MCF 10A (cell line): ENCODE data around the gene YBX1. TPM values are rescaled to one million over a fixed set of nuclear protein-coding genes. Genes with fewer than 3 reads are reported as not detected.

Experiments
- BruUV-seq: library from RNA; stranded (reverse); fragments of 400-500 nt; replicated peaks from 2 replicates; lab custom pipeline; 2021; lab: Mats Ljungman, UMichigan
- CTCF ChIA-PET: fragments of 300-600 bp; sonication (Branson Sonifier 250); formaldehyde crosslinking; extraction: SDS; loops from one replicate; lab custom pipeline; 2021; ENCODE audit warnings: antibody characterized with exemption, inconsistent platforms; lab: Yijun Ruan, JAX
- POLR2A ChIA-PET: fragments of 300-600, 350-650 bp; sonication (Branson Sonifier 250); formaldehyde crosslinking; extraction: SDS; loops from one replicate; lab custom pipeline; 2020; ENCODE audit warnings: antibody characterized with exemption, inconsistent platforms; lab: Yijun Ruan, JAX
- DNase-seq: peaks from one replicate; pipeline ENCODE4 v3.0.0-alpha.2; 2018; ENCODE audit not compliant: unreplicated experiment
- H3K27ac Mint-ChIP-seq: one replicate; pipeline ENCODE4 v1.8.0; 2022; ENCODE audit warnings: mild to moderate bottlenecking, low read depth, mixed read lengths; ENCODE audit not compliant: unreplicated experiment
- H3K27me3 Mint-ChIP-seq: one replicate; pipeline ENCODE4 v1.8.0; 2022; ENCODE audit warnings: mixed read lengths; ENCODE audit not compliant: insufficient read depth, unreplicated experiment
- H3K36me3 Mint-ChIP-seq: one replicate; pipeline ENCODE4 v1.8.0; 2022; ENCODE audit warnings: mild to moderate bottlenecking, moderate library complexity, mixed read lengths; ENCODE audit not compliant: insufficient read depth, unreplicated experiment
- H3K4me1 Mint-ChIP-seq: one replicate; pipeline ENCODE4 v1.8.0; 2022; ENCODE audit warnings: mixed read lengths; ENCODE audit not compliant: insufficient read depth, unreplicated experiment
- H3K4me3 Mint-ChIP-seq: one replicate; pipeline ENCODE4 v1.8.0; 2022; ENCODE audit warnings: mild to moderate bottlenecking, moderate library complexity, mixed read lengths; ENCODE audit not compliant: unreplicated experiment
- H3K9me3 Mint-ChIP-seq: one replicate; pipeline ENCODE4 v1.8.0; 2022; ENCODE audit warnings: mixed read lengths; ENCODE audit not compliant: unreplicated experiment
- intact Hi-C: fragments of 100-400 bp; cut with micrococcal nuclease; formaldehyde crosslinking; loops from 2 replicates; pipeline ENCODE4 v1.14.1; 2022
- total RNA-seq: library from RNA; stranded (reverse); gene quantifications from 2 replicates; pipeline ENCODE4 v1.2.3, GENCODE V29; 2022
- TF ChIP-seq, protein P1 (sequence below): fragments of 200-600 bp; IDR thresholded peaks from one replicate; pipeline ENCODE4 v1.8.0; 2022; ENCODE audit warnings: antibody characterized with exemption, mild to moderate bottlenecking; ENCODE audit not compliant: unreplicated experiment

Gene YBX1
- total RNA-seq, 1 experiment from 2014 or later: 1,200 TPM

- POLR2A ChIA-PET: interaction anchor here (0.5 to 1.4 kb wide), 3 partner anchors 10 to 141 kb away, joined by 3 to 5 read pairs (median 5); partner anchors contain the start of gene CLDN19
- Mint-ChIP-seq H3K9me3 (no peaks in the 10 kb centered on the region), H3K4me3 (no peak overlapping the region), H3K36me3 (no peaks in the 10 kb centered on the region), H3K4me1 (no peaks in the 10 kb centered on the region), H3K27me3 (no peaks in the 10 kb centered on the region), H3K27ac (no peak overlapping the region)
- TF ChIP-seq, protein P1, sequence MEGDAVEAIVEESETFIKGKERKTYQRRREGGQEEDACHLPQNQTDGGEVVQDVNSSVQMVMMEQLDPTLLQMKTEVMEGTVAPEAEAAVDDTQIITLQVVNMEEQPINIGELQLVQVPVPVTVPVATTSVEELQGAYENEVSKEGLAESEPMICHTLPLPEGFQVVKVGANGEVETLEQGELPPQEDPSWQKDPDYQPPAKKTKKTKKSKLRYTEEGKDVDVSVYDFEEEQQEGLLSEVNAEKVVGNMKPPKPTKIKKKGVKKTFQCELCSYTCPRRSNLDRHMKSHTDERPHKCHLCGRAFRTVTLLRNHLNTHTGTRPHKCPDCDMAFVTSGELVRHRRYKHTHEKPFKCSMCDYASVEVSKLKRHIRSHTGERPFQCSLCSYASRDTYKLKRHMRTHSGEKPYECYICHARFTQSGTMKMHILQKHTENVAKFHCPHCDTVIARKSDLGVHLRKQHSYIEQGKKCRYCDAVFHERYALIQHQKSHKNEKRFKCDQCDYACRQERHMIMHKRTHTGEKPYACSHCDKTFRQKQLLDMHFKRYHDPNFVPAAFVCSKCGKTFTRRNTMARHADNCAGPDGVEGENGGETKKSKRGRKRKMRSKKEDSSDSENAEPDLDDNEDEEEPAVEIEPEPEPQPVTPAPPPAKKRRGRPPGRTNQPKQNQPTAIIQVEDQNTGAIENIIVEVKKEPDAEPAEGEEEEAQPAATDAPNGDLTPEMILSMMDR: no peak
- DNase-seq: no peak
- BruUV-seq: no TSS peak
- CTCF ChIA-PET: interaction anchor here (0.6 to 1.3 kb wide), 5 partner anchors 13 to 1032 kb away, joined by 4 to 5 read pairs (median 4); partner anchors contain the start of gene P3H1
- intact Hi-C loops: loop anchor here (10.0 kb wide), 1 partner anchor 585 kb away; no protein-coding TSS in a partner anchor
Observed at GRCh38 chr1:42730002-42730401, 47.8 kb downstream of the YBX1 start.

- Mint-ChIP-seq H3K27ac (no peak overlapping the region), H3K4me3 (no peak overlapping the region), H3K27me3 (no peaks in the 10 kb centered on the region), H3K36me3 (no peaks in the 10 kb centered on the region), H3K4me1 (no peaks in the 10 kb centered on the region), H3K9me3 (no peaks in the 10 kb centered on the region)
- CTCF ChIA-PET: interaction anchor here (0.7 to 1.3 kb wide), 3 partner anchors 12 to 645 kb away, joined by 3 to 5 read pairs (median 4); partner anchors contain the start of gene P3H1
- POLR2A ChIA-PET: interaction anchor here (0.6 to 1.8 kb wide), 4 partner anchors 9 to 49 kb away, joined by 3 to 5 read pairs (median 4); partner anchors contain the start of genes CLDN19 and YBX1
- no TSS peak for BruUV-seq
- peak; percentile 62 for DNase-seq
- intact Hi-C loops: loop anchor here (1.0 to 10.0 kb wide), 2 partner anchors 153 to 586 kb away; no protein-coding TSS in a partner anchor
- TF ChIP-seq, protein P1: peak; percentile 45
Observed at GRCh38 chr1:42730988-42731387, 48.8 kb downstream of the YBX1 start.

DNA sequence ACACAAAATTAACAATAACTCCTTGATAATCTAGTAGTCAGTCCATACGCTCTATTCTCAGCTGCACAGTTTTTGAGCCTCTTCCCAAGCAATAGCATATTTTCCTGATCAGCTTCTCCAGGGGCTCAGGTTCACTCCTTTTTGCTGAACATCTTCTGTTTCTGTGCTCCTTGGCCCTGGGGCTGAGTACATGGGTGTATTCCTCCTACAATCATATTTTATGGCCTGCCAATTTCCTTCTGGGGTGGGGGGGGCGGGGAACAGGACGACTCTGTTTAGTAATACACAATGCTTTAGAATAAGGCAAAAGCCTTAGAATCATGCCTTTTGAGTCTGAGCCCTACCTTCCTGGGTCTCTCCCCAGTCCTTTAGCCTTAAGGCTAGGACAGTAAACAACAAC, 49.4 kb downstream of the YBX1 start:
- Mint-ChIP-seq H3K4me3 (no peak overlapping the region), H3K27me3 (no peaks in the 10 kb centered on the region), H3K36me3 (no peaks in the 10 kb centered on the region), H3K9me3 (no peaks in the 10 kb centered on the region), H3K27ac (no peak overlapping the region), H3K4me1 (no peaks in the 10 kb centered on the region)
- no peak for DNase-seq
- ChIA-PET POLR2A (interaction anchor here (0.6 to 1.8 kb wide), 4 partner anchors 17 to 49 kb away, joined by 3 to 5 read pairs (median 4); partner anchors contain the start of gene YBX1), CTCF (no interaction called here)
- BruUV-seq: no TSS peak
- intact Hi-C loops: loop anchor here (1.0 to 10.0 kb wide), 2 partner anchors 153 to 587 kb away; no protein-coding TSS in a partner anchor
- TF ChIP-seq, protein P1: no peak

DNA sequence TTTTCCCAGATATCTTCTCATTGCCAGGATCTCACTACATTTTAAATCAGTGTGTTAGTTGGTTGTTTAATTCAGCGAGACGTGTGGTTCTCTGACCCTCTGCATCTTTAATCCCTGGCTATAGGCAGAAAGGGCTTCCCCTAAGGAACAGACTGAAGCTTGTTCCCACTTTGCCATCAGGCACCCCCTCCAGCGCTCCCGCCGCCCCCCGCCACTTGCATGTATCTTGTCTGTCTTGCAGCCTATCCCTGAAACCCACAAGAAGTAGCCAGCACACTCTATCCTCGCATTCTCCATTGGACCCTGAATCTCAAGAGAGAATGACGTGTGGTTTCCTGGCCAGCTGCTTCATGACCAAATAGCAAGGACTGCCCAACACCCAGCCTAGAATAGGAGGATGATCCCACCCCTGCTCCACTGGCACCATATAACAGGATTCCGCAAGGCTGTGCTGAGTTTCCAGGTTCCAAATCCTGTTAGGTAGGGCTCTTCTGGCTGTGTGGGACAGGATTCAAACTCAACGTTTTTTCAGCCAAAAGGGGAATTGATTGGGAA, 50.0 kb downstream of the YBX1 start:
- Mint-ChIP-seq H3K36me3 (no peaks in the 10 kb centered on the region), H3K27me3 (no peaks in the 10 kb centered on the region), H3K4me3 (no peak overlapping the region), H3K4me1 (peaks cover 3% of the 10 kb centered on the region), H3K9me3 (no peaks in the 10 kb centered on the region), H3K27ac (no peak overlapping the region)
- POLR2A ChIA-PET: interaction anchor here (1.1 to 2.6 kb wide), 3 partner anchors 11 to 31 kb away, joined by 3 to 10 read pairs (median 5); no protein-coding TSS in a partner anchor
- intact Hi-C loops: loop anchor here (10.0 kb wide), 1 partner anchor 587 kb away; no protein-coding TSS in a partner anchor
- TF ChIP-seq, protein P1: no peak
- no TSS peak for BruUV-seq
- no peak for DNase-seq
- CTCF ChIA-PET: interaction anchor here (0.6 kb wide), 1 partner anchor 79 kb away, joined by 3 read pairs; no protein-coding TSS in a partner anchor
